Bronchial epithelial cell (primary cell): ENCODE results near the gene INHBB. TPM values are rescaled to one million over a fixed set of nuclear protein-coding genes. Genes with fewer than 3 reads are reported as not detected.
A peak's percentile ranks its signal among the peaks of the same experiment; 100 is the strongest.

Experiments
- DNase-seq: peaks from one replicate; pipeline ENCODE4 v3.0.0-alpha.2; 2010; ENCODE audit warnings: low read depth
- FAIRE-seq: peaks from 2 replicates; lab custom pipeline; 2011; peaks lifted over from hg19 to GRCh38; lab: Jason Lieb, UNC
- H3K27me3 ChIP-seq: 2 replicates; pipeline ENCODE4 v1.5.1; 2011; ENCODE audit warnings: low read length; ENCODE audit not compliant: control insufficient read depth, insufficient read depth
- H3K36me3 ChIP-seq: 2 replicates; pipeline ENCODE4 v1.5.1; 2011; ENCODE audit warnings: low read length; ENCODE audit not compliant: control insufficient read depth, insufficient read depth
- H3K4me3 ChIP-seq: 2 replicates; pipeline ENCODE4 v1.5.1; 2011; ENCODE audit warnings: mild to moderate bottlenecking, low read depth, low read length, control low read depth
- CTCF ChIP-seq: IDR thresholded peaks from 2 replicates; pipeline ENCODE4 v1.5.1; 2011; ENCODE audit warnings: mild to moderate bottlenecking, moderate library complexity, low read length, control low read depth, inconsistent platforms; ENCODE audit not compliant: insufficient read depth, severe bottlenecking
- total RNA-seq: library from RNA; depleted of rRNA; stranded (reverse); fragments of >200 nt; gene quantifications from 2 replicates; pipeline ENCODE4 v1.2.1, GENCODE V29; 2014

INHBB gene
- total RNA-seq, 1 donor from 2014 or later: 0.53 TPM

GRCh38 chr2:120376101-120376500 is 30.2 kb downstream of the INHBB start:
- FAIRE-seq (no peak), DNase-seq (no peak)
- no peaks in the 10 kb centered on the region for H3K36me3 ChIP-seq
- no peak overlapping the region for H3K4me3 ChIP-seq
- peaks cover 3% of the 10 kb centered on the region for H3K27me3 ChIP-seq
- TF ChIP-seq CTCF: no peak

DNA sequence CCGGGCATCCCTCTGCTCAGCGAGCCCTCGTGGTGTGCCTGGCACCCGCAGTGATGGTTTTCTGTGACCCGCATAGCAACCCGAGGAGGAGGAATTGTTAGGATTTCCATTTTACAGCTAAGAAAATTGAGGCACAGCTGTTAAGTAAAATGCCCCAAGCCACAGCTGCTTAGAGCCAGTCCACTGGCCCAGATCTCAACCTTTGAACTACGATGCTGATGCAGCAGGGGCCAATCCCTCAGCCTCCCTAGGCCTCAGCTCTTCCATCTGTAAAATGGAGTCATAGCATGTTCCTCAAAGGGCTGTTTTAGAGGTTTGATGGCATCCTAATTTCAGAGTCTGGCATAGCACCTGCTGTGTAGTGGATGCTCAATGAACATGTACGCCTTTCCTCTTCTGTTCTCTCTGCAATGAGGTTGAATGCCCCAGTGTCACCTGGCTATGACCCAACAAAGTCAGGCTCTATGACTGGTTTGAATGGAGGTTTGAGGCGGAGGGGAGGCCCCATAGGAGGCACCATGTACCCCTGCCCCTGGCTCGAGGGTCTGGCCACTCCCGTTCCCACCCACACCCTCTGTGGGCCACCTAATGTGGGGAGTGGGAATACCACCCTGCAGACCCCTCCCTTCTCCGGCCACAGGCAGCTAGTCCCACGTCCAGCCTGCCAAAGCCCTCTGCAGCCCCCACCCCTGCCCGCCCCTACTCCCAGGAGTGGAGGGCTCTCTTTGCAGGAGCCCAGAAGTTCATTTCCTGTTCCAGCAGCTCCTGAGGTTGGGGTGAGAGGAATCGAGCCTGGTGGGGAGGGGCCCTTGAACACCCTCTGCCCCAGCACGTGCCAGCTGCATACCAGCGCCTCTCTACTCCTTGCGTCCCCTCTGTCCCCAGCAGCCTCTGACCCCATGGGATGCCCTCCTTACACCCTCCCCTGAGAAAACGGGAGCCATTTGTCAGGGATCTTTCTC is 31.0 kb downstream of the INHBB start:
- Histone ChIP-seq H3K36me3 (no peaks in the 10 kb centered on the region), H3K27me3 (peaks cover 4% of the 10 kb centered on the region), H3K4me3 (no peak overlapping the region)
- no peak for DNase-seq
- FAIRE-seq: no peak
- no peak for TF ChIP-seq CTCF

DNA sequence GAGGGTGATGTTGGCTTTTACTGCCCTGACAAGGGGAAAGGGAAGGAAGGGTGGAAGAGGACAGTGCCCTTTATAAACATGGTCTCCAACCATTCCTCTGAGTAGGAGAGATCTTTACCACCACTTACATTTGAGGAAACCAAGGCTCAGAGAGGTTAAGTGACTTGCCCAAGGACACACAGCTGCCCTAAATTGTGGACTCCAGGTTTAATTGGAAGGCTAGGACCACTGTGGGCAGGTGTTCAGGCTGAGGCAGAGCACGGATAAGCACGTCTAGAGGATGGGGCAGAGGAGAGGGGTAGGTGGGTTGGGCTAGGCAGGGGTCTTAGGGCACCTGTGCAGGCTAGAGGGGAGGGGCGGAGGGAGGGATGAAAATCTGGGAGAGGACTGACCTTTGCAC is 32.7 kb downstream of the INHBB start:
- H3K27me3 ChIP-seq: peaks cover 4% of the 10 kb centered on the region
- H3K36me3 ChIP-seq: no peaks in the 10 kb centered on the region
- DNase-seq (no peak), FAIRE-seq (no peak)
- TF ChIP-seq CTCF: no peak
- H3K4me3 ChIP-seq: no peak overlapping the region

DNA sequence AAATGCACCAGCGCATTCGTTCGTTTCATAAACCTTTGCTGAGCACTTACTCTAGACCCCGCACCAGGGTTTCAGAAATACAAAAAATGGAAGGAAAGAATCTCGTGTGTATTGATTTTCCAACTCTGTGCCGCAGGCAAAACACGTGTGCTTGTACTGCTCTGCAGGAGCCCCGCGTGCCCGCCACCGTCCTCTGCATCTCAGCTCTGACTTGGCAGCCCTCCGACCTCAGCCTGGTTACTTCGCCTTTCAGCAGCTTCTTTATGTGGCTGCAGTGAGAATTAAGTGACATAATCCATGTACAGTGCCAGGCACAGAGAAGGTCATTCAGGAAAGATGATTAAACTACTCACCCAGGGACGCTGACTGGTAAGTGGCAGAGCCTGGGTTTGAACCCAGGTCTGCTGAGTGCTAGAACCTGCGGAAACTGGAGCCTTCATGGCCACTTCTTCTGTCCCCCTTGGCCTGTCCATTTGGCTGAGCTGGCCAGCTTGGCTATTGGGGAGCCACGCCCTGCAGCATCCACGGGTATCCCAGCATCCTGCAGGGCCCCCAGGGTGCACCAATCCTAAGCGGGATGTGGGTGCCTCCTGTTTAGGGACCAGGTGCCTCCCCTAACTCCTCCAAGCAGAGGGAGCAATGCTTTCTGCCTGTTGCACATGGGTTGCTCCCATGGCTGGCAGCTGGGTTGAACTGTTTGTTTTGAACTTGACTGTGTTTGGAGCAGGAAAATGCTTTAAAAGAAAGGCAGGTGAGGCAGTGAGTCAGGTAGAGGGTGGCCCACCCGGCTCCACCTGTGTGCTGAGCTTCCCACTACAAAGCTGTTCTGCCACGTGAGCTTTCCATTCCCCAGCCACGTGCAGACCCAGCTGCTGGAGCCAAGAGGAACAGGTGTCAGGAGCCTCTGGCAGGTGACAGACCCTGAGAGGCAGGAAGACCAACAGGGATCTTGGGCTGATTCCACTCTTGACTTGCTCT is 34.3 kb downstream of the INHBB start:
- TF ChIP-seq CTCF: no peak
- no peaks in the 10 kb centered on the region for H3K36me3 ChIP-seq
- peaks cover 4% of the 10 kb centered on the region for H3K27me3 ChIP-seq
- peak; percentile 70 for FAIRE-seq
- no peak overlapping the region for H3K4me3 ChIP-seq
- DNase-seq: no peak

DNA sequence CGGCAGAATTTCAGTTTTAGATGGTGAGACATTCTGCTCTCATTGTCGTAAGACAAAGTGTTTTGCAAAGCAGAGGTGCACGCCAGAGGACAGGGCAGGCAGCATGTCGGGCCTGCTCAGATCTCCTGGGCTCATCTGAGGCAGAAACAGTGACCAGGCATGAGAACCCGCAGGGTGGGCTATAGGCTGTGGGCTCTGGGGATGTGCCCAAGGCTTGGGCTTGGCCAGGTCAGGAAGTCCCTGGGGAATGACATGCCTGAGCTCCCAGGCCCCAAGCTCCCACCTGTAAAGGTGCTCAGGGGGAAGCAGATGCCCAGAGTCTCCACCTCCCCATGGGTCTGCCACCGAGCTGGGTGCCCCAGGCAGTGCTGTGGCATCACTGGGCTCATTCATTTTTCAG is 35.3 kb downstream of the INHBB start:
- no peak for DNase-seq
- FAIRE-seq: no peak
- no peak overlapping the region for H3K4me3 ChIP-seq
- peaks cover 1% of the 10 kb centered on the region for H3K27me3 ChIP-seq
- no peaks in the 10 kb centered on the region for H3K36me3 ChIP-seq
- no peak for TF ChIP-seq CTCF
